NCI-H2029 treated with DMSO at 0.1 percent for 48 hours (cell line): Measurements from ENCODE around the gene F3.
A peak's percentile ranks its signal among the peaks of the same experiment; 100 is the strongest.

Experiments
- DNase-seq: peaks from one replicate; lab custom pipeline; 2025; lab: John Stamatoyannopoulos, UW

Gene F3

GRCh38 chr1:94527447-94528031, 14.0 kb downstream of the F3 start:
- DNase-seq, result no peak

GRCh38 chr1:94526152-94526980, 15.2 kb downstream of the F3 start:
- no peak for DNase-seq

- no peak for DNase-seq
These were observed 17.0 kb downstream of the F3 start for GRCh38 chr1:94524531-94524930.

- DNase-seq, result peak; percentile 6
These were observed 19.3 kb downstream of the F3 start for GRCh38 chr1:94522304-94522703.

- DNase-seq, result no peak
These were observed 22.2 kb downstream of the F3 start for GRCh38 chr1:94519351-94519750.

GRCh38 chr1:94515296-94515947, 26.1 kb downstream of the F3 start:
- DNase-seq, result no peak

- peak; percentile 23 for DNase-seq
These were observed 27.3 kb downstream of the F3 start for GRCh38 chr1:94514095-94514727.

- DNase-seq, result no peak
These were observed 28.7 kb downstream of the F3 start for GRCh38 chr1:94512816-94513215.

GRCh38 chr1:94504601-94505000, 37.0 kb downstream of the F3 start:
- no peak for DNase-seq

GRCh38 chr1:94503153-94503552, 38.4 kb downstream of the F3 start:
- no peak for DNase-seq

GRCh38 chr1:94501935-94502334, 39.6 kb downstream of the F3 start:
- DNase-seq, result no peak

GRCh38 chr1:94501426-94501825, 40.1 kb downstream of the F3 start:
- DNase-seq, result no peak

- DNase-seq, result no peak
These were observed 45.3 kb downstream of the F3 start for GRCh38 chr1:94496076-94496755.

GRCh38 chr1:94490556-94490955, 51.0 kb downstream of the F3 start:
- DNase-seq, result no peak

- no peak for DNase-seq
These were observed 54.6 kb downstream of the F3 start for GRCh38 chr1:94486990-94487389.

GRCh38 chr1:94481473-94481933, 60.1 kb downstream of the F3 start:
- peak; percentile 83 for DNase-seq

GRCh38 chr1:94479682-94480081, 61.9 kb downstream of the F3 start:
- DNase-seq, result no peak
